H1 (cell line): ENCODE measurements around the gene PPEF2. TPM values are rescaled to one million over a fixed set of nuclear protein-coding genes. Genes with fewer than 3 reads are reported as not detected.

Source experiments
- CTCF ChIA-PET: fragments of 300-600 bp; sonication (Branson Sonifier 250); formaldehyde crosslinking; loops from one replicate; lab custom pipeline; 2021; ENCODE audit not compliant: partially characterized antibody; lab: Charles Lee
- POLR2A ChIA-PET: fragments of 300-600 bp; sonication (Branson Sonifier 250); formaldehyde crosslinking; loops from one replicate; lab custom pipeline; 2021; ENCODE audit warnings: inconsistent platforms; ENCODE audit not compliant: partially characterized antibody; lab: Charles Lee
- DNase-seq, 2 experiments: peaks; one replicate each; pipeline versions ENCODE4 v3.0.0 to v3.0.0-alpha.2; 2010 to 2022; ENCODE audit warnings: low spot score in 2 of 2, low read depth in 1 of 2, mixed read lengths in 1 of 2
- FAIRE-seq: peaks from 2 replicates; lab custom pipeline; 2011; peaks lifted over from hg19 to GRCh38; lab: Jason Lieb, UNC
- H2AFZ ChIP-seq: 2 replicates; pipeline ENCODE4 v1.8.1; 2012; ENCODE audit warnings: low read length, inconsistent platforms
- H2AK5ac ChIP-seq: 2 replicates; pipeline ENCODE4 v1.6.1; 2013; ENCODE audit warnings: low read depth, low read length
- H2BK120ac ChIP-seq: replicated peaks from 2 replicates; pipeline ENCODE3; 2013; ENCODE audit warnings: low read depth, low read length, inconsistent platforms
- H2BK12ac ChIP-seq: 2 replicates; pipeline ENCODE4 v1.6.1; 2013; ENCODE audit warnings: low read depth, low read length
- H2BK15ac ChIP-seq: 2 replicates; pipeline ENCODE4 v1.6.1; 2013; ENCODE audit warnings: low read length
- H2BK20ac ChIP-seq: 2 replicates; pipeline ENCODE4 v1.6.1; 2013; ENCODE audit warnings: low read length
- H2BK5ac ChIP-seq: 2 replicates; pipeline ENCODE4 v1.6.1; 2013; ENCODE audit warnings: low read depth, low read length
- H3K14ac ChIP-seq: 2 replicates; pipeline ENCODE4 v1.6.1; 2013; ENCODE audit warnings: inconsistent platforms; ENCODE audit not compliant: insufficient read length
- H3K18ac ChIP-seq: 2 replicates; pipeline ENCODE4 v1.6.1; 2013; ENCODE audit warnings: low read length; ENCODE audit errors: extremely low read depth
- H3K23ac ChIP-seq: 2 replicates; pipeline ENCODE4 v1.6.1; 2013; ENCODE audit warnings: inconsistent platforms; ENCODE audit not compliant: insufficient read length
- H3K23me2 ChIP-seq: 2 replicates; pipeline ENCODE4 v1.6.1; 2013; ENCODE audit warnings: low read depth, low read length
- H3K27ac ChIP-seq: 2 replicates; pipeline ENCODE4 v1.6.1; 2011; ENCODE audit warnings: low read depth, low read length, inconsistent platforms
- H3K27me3 ChIP-seq, 4 experiments: replicated peaks in 1 of 4; 1 replicate in 1 of 4; 2 replicates in 3 of 4; pipeline versions ENCODE4 v1.6.1 to v1.8.1; 2011 to 2013; ENCODE audit warnings: low read length in 3 of 4, mild to moderate bottlenecking in 3 of 4, inconsistent platforms in 2 of 4, mixed read lengths in 2 of 4, moderate library complexity in 1 of 4; ENCODE audit not compliant: control insufficient read depth in 3 of 4, insufficient read depth in 3 of 4; ENCODE audit errors: extremely low read depth in 1 of 4
- H3K36me3 ChIP-seq, 4 experiments: 2 replicates each; pipeline versions ENCODE4 v1.6.1 to v1.8.1; 2011 to 2013; ENCODE audit warnings: mild to moderate bottlenecking in 4 of 4, low read length in 3 of 4, moderate library complexity in 2 of 4, control low read depth in 1 of 4, inconsistent platforms in 1 of 4; ENCODE audit not compliant: insufficient read depth in 4 of 4, control insufficient read depth in 2 of 4
- H3K4ac ChIP-seq: replicated peaks from 2 replicates; pipeline ENCODE3; 2013; ENCODE audit warnings: low read length, low read depth, mixed read lengths, inconsistent platforms; ENCODE audit not compliant: insufficient read length
- H3K4me1 ChIP-seq, 4 experiments: replicated peaks in 1 of 4; 1 replicate in 1 of 4; 2 replicates in 3 of 4; pipeline versions ENCODE4 v1.6.1 to v1.8.1; 2011 to 2013; ENCODE audit warnings: low read length in 3 of 4, inconsistent platforms in 2 of 4, mixed read lengths in 1 of 4; ENCODE audit not compliant: insufficient read depth in 4 of 4, control insufficient read depth in 3 of 4
- H3K4me2 ChIP-seq, 2 experiments: 2 replicates each; pipeline versions ENCODE4 v1.6.1 to v1.8.1; 2011 to 2013; ENCODE audit warnings: low read depth in 2 of 2, low read length in 2 of 2, control low read depth in 1 of 2, inconsistent platforms in 1 of 2, mild to moderate bottlenecking in 1 of 2; ENCODE audit not compliant: insufficient read depth in 1 of 2
- H3K4me3 ChIP-seq, 4 experiments: fragments of 200-600, 300-600 bp in 1 of 4; sonication (generic), shearing (Covaris generic), sonication (Bioruptor Twin) in 1 of 4; 2 replicates each; pipeline versions ENCODE4 v1.5.1 to v1.8.1; 2011 to 2016; ENCODE audit warnings: low read length in 4 of 4, low read depth in 3 of 4, control low read depth in 2 of 4, inconsistent platforms in 2 of 4, mild to moderate bottlenecking in 2 of 4, mixed read lengths in 1 of 4, moderate library complexity in 1 of 4; ENCODE audit not compliant: insufficient read depth in 2 of 4; ENCODE audit errors: extremely low read depth in 1 of 4
- H3K56ac ChIP-seq: replicated peaks from 2 replicates; pipeline ENCODE3; 2013; ENCODE audit warnings: low read depth, mild to moderate bottlenecking, mixed read lengths, low read length, inconsistent platforms; ENCODE audit not compliant: insufficient read length
- H3K79me1 ChIP-seq: 2 replicates; pipeline ENCODE4 v1.6.1; 2013; ENCODE audit warnings: low read depth, low read length, control low read depth
- H3K79me2 ChIP-seq, 2 experiments: 2 replicates each; pipeline versions ENCODE4 v1.6.1 to v1.8.1; 2012 to 2013; ENCODE audit warnings: low read length in 2 of 2, mild to moderate bottlenecking in 2 of 2, inconsistent platforms in 1 of 2; ENCODE audit not compliant: insufficient read depth in 2 of 2, control insufficient read depth in 1 of 2
- H3K9ac ChIP-seq, 4 experiments: replicated peaks in 1 of 4; 1 replicate in 1 of 4; 2 replicates in 3 of 4; pipeline versions ENCODE4 v1.6.1 to v1.8.1; 2011 to 2013; ENCODE audit warnings: low read depth in 3 of 4, low read length in 3 of 4, control low read depth in 2 of 4, mild to moderate bottlenecking in 2 of 4, moderate library complexity in 2 of 4, inconsistent platforms in 1 of 4; ENCODE audit errors: extremely low read depth in 1 of 4
- H3K9me3 ChIP-seq, 2 experiments: 2 replicates each; pipeline versions ENCODE4 v1.6.1 to v1.8.1; 2012 to 2013; ENCODE audit warnings: mild to moderate bottlenecking in 2 of 2, moderate library complexity in 2 of 2, control low read depth in 1 of 2, inconsistent platforms in 1 of 2, low read depth in 1 of 2, low read length in 1 of 2, mixed read lengths in 1 of 2; ENCODE audit not compliant: insufficient read depth in 2 of 2
- H4K20me1 ChIP-seq, 2 experiments: replicated peaks in 1 of 2; 2 replicates each; pipeline versions ENCODE3 to v1.8.1; 2011 to 2013; ENCODE audit warnings: inconsistent platforms in 2 of 2, low read length in 2 of 2, mild to moderate bottlenecking in 1 of 2; ENCODE audit not compliant: insufficient read depth in 2 of 2, control insufficient read depth in 1 of 2
- H4K5ac ChIP-seq: 2 replicates; pipeline ENCODE4 v1.6.1; 2013; ENCODE audit warnings: low read length, low read depth, mixed read lengths, inconsistent platforms; ENCODE audit not compliant: insufficient read length
- H4K8ac ChIP-seq: 2 replicates; pipeline ENCODE4 v1.8.0; 2013; ENCODE audit warnings: mild to moderate bottlenecking, moderate library complexity, low read length, inconsistent platforms; ENCODE audit not compliant: insufficient read depth; ENCODE audit errors: extremely low read depth
- H4K91ac ChIP-seq: replicated peaks from 2 replicates; pipeline ENCODE3; 2013; ENCODE audit warnings: low read length, mixed read lengths, inconsistent platforms; ENCODE audit not compliant: insufficient read length
- BRCA1 ChIP-seq: IDR thresholded peaks from 2 replicates; pipeline ENCODE4 v1.6.1; 2012; ENCODE audit warnings: low read depth, low read length, improper control_type of control experiment
- EGR1 ChIP-seq: IDR thresholded peaks from 2 replicates; pipeline ENCODE4 v1.6.1; 2011; ENCODE audit warnings: low read depth, low read length, borderline replicate concordance
- KDM5A ChIP-seq: fragments of 200-600 bp; IDR thresholded peaks from 2 replicates; pipeline ENCODE4 v1.7.1; 2012; ENCODE audit warnings: mild to moderate bottlenecking, low read length, inconsistent platforms, mixed read lengths
- POLR2AphosphoS5 ChIP-seq: IDR thresholded peaks from 2 replicates; pipeline ENCODE4 v1.6.1; 2011; ENCODE audit warnings: low read depth, low read length
- RNF2 ChIP-seq: fragments of 200-900, 300-1000 bp; sonication (generic); IDR thresholded peaks from 2 replicates; pipeline ENCODE4 v1.7.1; 2016; ENCODE audit warnings: borderline replicate concordance, low read depth, mild to moderate bottlenecking, antibody characterized with exemption, low read length; ENCODE audit not compliant: poor library complexity, severe bottlenecking; ENCODE audit errors: missing control alignments
- TBP ChIP-seq: IDR thresholded peaks from 2 replicates; pipeline ENCODE4 v1.6.1; 2011; ENCODE audit warnings: low read depth, low read length, improper control_type of control experiment
- ZNF274 ChIP-seq: IDR thresholded peaks from 2 replicates; pipeline ENCODE4 v1.7.0; 2012; ENCODE audit warnings: low read length, borderline replicate concordance; ENCODE audit errors: extremely low read depth
- WGBS, 2 experiments: shearing (Covaris generic) in 1 of 2; methylation state at CpG; one replicate each; pipeline versions ENCODE4 v1.1.6 to v1.1.7; 2013 to 2015; ENCODE audit warnings: low lambda C conversion rate in 2 of 2, mixed read lengths in 2 of 2, inconsistent platforms in 1 of 2, low coverage in 1 of 2, missing lambda C conversion rate in 1 of 2; ENCODE audit not compliant: insufficient replicate concordance in 2 of 2, insufficient coverage in 1 of 2, insufficient read length in 1 of 2; ENCODE audit errors: extremely low coverage in 1 of 2, missing lambda C conversion rate in 1 of 2; 5-methylcytosine and 5-hydroxymethylcytosine counted together
- polyA plus RNA-seq, 7 experiments: library from polyadenylated mRNA; depleted of rRNA in 3 of 7; stranded (reverse) in 5 of 7; unstranded in 2 of 7; fragments of >200 nt in 5 of 7; fragments of 200-250 nt in 2 of 7; gene quantifications; 1 replicate in 5 of 7; 2 replicates in 1 of 7; 4 replicates in 1 of 7; pipeline versions ENCODE4 v1.2.1 to v1.2.3, GENCODE V29; 2011 to 2013; ENCODE audit warnings: missing spikeins in 2 of 7, mixed read lengths in 2 of 7
- total RNA-seq: library from RNA; stranded (reverse); fragmentation: NEBNext Ultra II Directional; extraction: Animal tissue kit (Norgen Biotek cat#: 25700); gene quantifications from 2 replicates; pipeline ENCODE4 v1.2.1, GENCODE V29; 2021
- TF ChIP-seq, protein P1 (sequence below): IDR thresholded peaks from 2 replicates; pipeline ENCODE4 v1.6.1; 2011; ENCODE audit warnings: low read depth, mild to moderate bottlenecking, low read length; ENCODE audit not compliant: insufficient read depth

Gene PPEF2
- total and polyA plus RNA-seq, 2 of the 8 experiments (the other 6 are each of a cell fraction or from before 2014, with no cell fraction given): not detected

DNA sequence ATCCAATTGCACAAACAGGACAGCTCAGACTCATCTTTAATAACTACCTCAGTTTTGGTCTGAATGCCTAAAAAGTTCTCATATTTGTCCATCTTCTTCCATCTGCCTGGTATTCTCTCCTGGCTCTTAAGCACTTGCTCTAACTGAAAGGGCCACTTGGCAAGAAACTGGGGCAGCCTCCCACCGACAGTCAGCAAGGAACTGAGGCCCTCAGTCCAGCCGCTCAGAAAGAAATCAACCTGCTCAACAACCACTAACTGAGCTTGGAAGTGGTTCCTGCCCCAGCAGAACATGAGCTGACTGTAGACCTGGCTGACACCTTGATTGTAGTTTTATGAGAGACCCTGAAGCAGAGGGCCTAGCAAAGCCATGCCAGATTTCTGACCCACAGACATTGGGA is 84.4 kb downstream of the PPEF2 start:
- no peaks in the 10 kb centered on the region for H3K23me2 ChIP-seq
- H2BK120ac ChIP-seq: no peak overlapping the region
- H3K27me3 ChIP-seq: no peaks in the 10 kb centered on the region
- H3K36me3 ChIP-seq: peaks cover 6 to 28% (median 23%) of the 10 kb centered on the region in 4 experiments
- H4K8ac ChIP-seq: no peak overlapping the region
- no peak overlapping the region for H3K4ac ChIP-seq
- H2AFZ ChIP-seq: no peak overlapping the region
- CTCF ChIA-PET: interaction anchor here (0.6 kb wide), 1 partner anchor 30 kb away, joined by 3 read pairs; no protein-coding TSS in a partner anchor
- no peak overlapping the region for H4K5ac ChIP-seq
- no peaks in the 10 kb centered on the region for H3K9me3 ChIP-seq
- H2BK15ac ChIP-seq: no peak overlapping the region
- no peak overlapping the region for H2BK5ac ChIP-seq
- H3K79me1 ChIP-seq: no peaks in the 10 kb centered on the region
- no peak overlapping the region for H3K4me2 ChIP-seq
- TF ChIP-seq KDM5A: no peak
- TF ChIP-seq, protein P1, sequence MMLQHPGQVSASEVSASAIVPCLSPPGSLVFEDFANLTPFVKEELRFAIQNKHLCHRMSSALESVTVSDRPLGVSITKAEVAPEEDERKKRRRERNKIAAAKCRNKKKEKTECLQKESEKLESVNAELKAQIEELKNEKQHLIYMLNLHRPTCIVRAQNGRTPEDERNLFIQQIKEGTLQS: no peak
- no peak for TF ChIP-seq ZNF274
- no peak for TF ChIP-seq RNF2
- TF ChIP-seq EGR1: no peak
- no peak for TF ChIP-seq BRCA1
- no peak for TF ChIP-seq TBP
- no peak for TF ChIP-seq POLR2AphosphoS5
- H2BK12ac ChIP-seq: no peak overlapping the region
- FAIRE-seq (no peak), DNase-seq (no peak)
- no peak overlapping the region for H4K91ac ChIP-seq
- no peak overlapping the region for H3K23ac ChIP-seq
- H2AK5ac ChIP-seq: no peak overlapping the region
- no peak overlapping the region for H2BK20ac ChIP-seq
- H3K56ac ChIP-seq: no peak overlapping the region
- H4K20me1 ChIP-seq: no peaks in the 10 kb centered on the region
- no peak overlapping the region for H3K27ac ChIP-seq
- no peak overlapping the region for H3K18ac ChIP-seq
- H3K4me3 ChIP-seq: no peak overlapping the region
- H3K9ac ChIP-seq: no peak overlapping the region
- POLR2A ChIA-PET: no interaction called here
- 95% methylated on average over 2 of the region's 2 CpGs; no CpG with 5 or more reads in 1 of the 2 experiments for WGBS, 2 experiments
- no peaks in the 10 kb centered on the region for H3K4me1 ChIP-seq
- H3K14ac ChIP-seq: no peak overlapping the region
- no peaks in the 10 kb centered on the region for H3K79me2 ChIP-seq
